Measurements from ENCODE around the gene THBS2. TPM values are rescaled to one million over a fixed set of nuclear protein-coding genes. Genes with fewer than 3 reads are reported as not detected.

Gene THBS2
- total RNA-seq, 8 experiments from 2014 or later = 0.59 to 42.2 (median 2.6) TPM

DNA sequence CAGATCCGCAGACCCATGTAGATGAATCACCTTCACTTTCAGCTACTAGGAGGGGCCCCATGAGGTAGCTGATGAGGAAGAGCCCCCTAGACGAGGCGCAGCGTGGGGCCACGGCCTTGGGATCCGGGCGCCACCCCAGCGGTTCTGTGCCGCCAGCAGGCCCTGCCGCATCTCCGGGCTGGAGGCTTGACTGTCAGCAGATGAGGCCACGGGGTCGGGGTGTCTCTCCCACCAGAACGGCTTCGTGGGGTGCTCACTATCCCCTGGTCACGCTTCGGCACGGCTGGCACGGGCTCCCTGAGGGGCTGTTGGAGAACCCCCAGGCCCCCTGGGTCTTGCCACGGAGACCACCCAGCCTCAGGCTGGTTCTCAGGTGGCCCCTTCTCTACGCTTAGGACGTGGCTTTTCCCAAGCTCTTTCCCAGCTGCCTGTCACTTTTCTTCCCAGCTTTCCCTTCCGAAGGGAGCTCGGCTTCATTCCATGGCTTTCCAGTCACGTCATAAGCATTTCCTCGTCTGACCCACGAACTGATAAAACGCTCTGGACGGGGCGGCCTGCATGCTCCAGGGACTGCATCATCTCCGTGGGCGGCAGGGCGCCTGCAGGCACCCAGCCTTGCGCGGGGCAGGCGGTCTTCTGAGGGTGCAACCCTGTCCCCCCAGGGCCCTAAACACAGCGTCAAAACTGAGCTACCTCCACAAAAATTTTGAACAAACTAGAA lies 85.9 kb downstream of the THBS2 start:
- Histone ChIP-seq H3K27ac (no peak overlapping the region), H3K4me1 (replicated peaks in 1 of 2) (peaks cover 0 to 4% of the 10 kb centered on the region in 2 donors), H3K4me3 (no peak overlapping the region)
- ATAC-seq (replicated peaks in 6 of 8) = no peak
- in situ Hi-C loops (cut with MboI; ENCODE audit: low pct_unique_long_range_greater_than_20kb in 2 of 9, low sequenced_read_pairs in 9 of 9, unreplicated experiment in 9 of 9) = no loop called here
- 68 to 96% (median 84%) methylated on average over 2 to 13 of the region's 37 CpGs; no CpG with 5 or more reads in 5 of the 10 experiments for WGBS, 10 experiments

DNA sequence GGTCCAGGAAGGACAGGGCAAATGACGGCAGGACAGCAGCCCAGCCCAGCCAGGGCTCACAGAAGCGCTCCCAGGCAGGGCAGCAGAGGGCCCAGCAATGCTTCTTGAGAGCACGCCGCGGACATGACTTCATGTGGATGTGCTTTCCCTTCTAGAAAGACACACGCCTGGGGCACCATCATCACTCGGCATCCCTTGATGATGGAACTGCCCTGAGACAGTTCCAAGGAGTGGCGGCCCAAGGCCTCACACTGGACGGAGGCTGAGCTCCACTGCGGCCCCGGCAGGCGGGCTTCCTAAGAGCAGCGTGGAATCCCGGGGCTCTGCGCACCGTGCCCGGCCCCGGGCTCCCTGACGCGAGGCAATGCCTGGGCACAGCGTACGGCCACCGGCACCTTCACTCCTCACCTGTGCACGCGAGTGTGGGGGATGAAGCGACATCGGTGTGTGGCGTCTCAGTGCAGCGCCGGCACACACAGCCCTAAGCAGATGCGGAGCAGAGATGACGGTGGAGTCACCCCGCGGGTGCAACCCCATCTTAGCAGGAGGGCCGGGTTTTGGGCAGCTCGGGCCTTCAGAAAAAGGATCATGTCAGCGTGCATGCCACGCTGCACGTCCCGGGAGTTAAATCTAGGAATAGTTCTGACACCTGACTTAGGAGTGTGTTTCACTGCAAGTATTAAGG lies 86.6 kb downstream of the THBS2 start:
- Histone ChIP-seq H3K4me1 (replicated peaks in 1 of 2) (peaks cover 0 to 7% of the 10 kb centered on the region in 2 donors), H3K27ac (no peak overlapping the region), H3K4me3 (no peak overlapping the region)
- in situ Hi-C loops (cut with MboI; ENCODE audit: low pct_unique_long_range_greater_than_20kb in 2 of 9, low sequenced_read_pairs in 9 of 9, unreplicated experiment in 9 of 9) = no loop called here
- no peak for ATAC-seq (replicated peaks in 6 of 8)
- WGBS, 10 experiments = 60 to 100% (median 73%) methylated on average over 1 to 32 of the region's 40 CpGs; no CpG with 5 or more reads in 4 of the 10 experiments

Measured in motor neuron (in vitro differentiated cells).